HTR-8/SVneo (cell line): Measurements from ENCODE around the gene LMX1A.

ENCODE experiments used
- DNase-seq: peaks from one replicate; pipeline ENCODE4 v3.0.0; 2011; ENCODE audit warnings: low spot score, mixed read lengths; ENCODE audit not compliant: insufficient read length
- FAIRE-seq: peaks from 2 replicates; lab custom pipeline; 2011; peaks lifted over from hg19 to GRCh38; lab: Jason Lieb, UNC

LMX1A gene

DNA sequence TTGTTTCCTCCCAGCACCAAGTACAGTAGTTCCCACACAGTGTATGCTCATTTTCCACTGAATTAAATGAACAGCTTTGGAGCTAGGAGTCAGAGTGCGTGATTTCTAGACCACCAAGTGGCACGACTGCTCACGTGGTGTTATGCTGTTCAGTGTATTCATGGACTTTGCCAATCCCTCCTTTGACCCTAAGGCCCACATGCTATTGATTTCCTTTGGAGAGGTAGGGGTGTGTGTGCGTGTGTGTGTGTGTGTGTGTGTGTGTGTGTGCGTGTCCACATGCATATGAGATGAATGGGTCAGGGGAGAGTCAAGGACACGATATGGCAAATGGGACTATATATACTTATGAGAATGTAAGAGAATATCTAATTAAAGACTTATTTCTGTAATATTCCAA is 177.2 kb downstream of the LMX1A start:
- DNase-seq (no peak), FAIRE-seq (no peak)

GRCh38 chr1:165174491-165174890 is 182.0 kb downstream of the LMX1A start:
- FAIRE-seq (no peak), DNase-seq (no peak)

- FAIRE-seq, result no peak
Measured at GRCh38 chr1:165173818-165174217, 182.7 kb downstream of the LMX1A start.

DNA sequence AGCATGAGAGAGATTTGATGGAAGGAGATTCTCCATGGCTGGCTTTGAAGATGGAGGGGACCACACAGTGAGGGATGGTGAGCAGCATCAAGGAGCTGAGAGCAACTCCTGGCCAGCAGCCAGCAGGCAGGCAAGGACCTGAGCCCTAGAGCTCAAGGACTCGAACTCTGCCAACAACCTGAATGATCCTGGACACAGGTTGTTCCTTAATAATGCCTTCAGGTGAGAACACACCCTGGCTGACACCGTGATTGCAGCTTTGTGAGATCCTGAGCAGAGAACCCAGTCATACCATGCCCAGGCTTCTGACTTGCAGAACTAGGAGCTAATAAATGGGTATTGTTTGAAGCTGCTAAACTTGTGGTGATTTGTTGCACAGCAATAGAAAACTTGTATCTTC is 183.1 kb downstream of the LMX1A start:
- FAIRE-seq, result no peak
- DNase-seq, result no peak

More at GRCh38 chr1:165173818-165174217, 182.7 kb downstream of the LMX1A start:
- DNase-seq, result no peak

- FAIRE-seq, result no peak
- DNase-seq, result no peak
Measured at GRCh38 chr1:165172666-165173065, 183.8 kb downstream of the LMX1A start.

DNA sequence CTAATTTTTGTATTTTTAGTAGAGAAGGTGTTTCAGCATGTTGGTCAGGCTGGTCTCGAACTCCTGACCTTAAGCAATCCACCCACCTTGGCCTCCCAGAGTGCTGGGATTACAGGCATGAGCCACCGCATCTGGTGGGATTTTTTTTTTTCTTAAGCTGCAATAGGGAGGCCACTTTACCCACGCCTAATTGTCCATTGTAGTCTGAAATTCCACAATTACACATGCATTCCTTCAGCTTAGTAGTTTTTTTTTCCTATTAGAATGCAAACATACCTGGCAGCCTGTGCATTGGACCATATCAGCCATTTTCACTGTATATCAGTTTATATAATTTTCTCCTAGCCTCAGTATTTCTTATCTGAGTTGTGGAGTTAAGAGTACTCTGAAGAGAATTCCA is 186.8 kb downstream of the LMX1A start:
- DNase-seq (no peak), FAIRE-seq (no peak)

DNA sequence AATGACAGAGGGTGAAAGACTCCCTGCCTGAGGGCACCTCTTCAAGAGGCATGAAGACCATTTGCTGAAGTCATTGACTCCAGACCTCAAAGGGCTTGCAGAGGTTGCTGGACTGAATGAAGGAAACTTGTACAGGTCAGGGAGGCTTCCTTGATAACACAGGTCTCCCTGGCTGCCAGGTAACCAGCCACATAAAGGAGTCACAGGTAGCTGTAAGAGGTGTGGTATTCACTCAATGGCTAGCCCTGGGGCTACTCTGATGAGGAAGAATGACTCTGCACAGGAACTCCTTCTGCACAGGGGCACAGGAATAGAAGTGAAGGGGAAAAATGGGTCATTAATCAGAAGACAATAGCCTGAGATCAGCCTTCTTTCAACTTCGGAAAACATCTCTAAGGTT is 187.5 kb downstream of the LMX1A start:
- FAIRE-seq (no peak), DNase-seq (no peak)

DNA sequence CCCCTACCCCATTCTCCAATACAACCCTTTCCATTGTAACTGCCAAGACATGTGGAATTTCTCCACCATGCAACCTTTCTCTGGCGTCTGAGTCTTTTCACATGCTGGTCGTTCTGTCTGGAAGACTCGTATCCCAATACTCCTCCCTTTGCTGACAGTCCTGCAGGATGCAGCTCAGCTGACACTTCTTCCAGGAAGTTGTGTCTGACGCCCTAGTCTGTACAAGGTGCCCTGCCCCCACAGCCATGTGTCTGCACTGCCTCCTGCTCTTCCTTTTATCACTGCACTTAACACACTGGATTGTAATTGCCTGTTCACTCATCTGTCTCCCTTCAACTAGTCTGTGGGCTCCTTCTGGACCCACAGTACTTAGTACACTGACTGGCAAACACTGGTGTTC is 188.0 kb downstream of the LMX1A start:
- no peak for FAIRE-seq
- no peak for DNase-seq

- no peak for DNase-seq
- FAIRE-seq, result no peak
Measured at GRCh38 chr1:165162671-165163241, 193.8 kb downstream of the LMX1A start.

DNA sequence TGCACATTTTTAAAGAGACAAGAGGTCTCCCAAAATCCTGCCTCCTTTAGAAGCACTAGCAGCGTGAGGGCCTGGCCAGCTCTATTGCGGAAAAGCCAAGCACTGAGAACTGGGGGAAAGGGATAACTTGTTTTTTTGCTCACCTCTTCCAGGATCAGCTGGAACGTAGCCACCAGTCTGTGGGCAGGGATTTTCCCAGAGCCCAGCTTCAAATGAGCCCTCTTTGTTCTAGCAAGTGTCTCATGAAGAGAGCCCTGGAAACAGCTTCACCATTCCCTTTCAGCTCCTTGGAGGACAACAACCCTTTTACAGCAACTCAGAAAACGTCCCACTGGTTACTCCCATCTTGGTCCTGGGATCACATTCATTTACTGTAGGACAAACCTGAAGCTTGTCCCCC is 195.4 kb downstream of the LMX1A start:
- DNase-seq, result no peak
- no peak for FAIRE-seq

- no peak for FAIRE-seq
Measured at GRCh38 chr1:165153182-165153581, 203.3 kb downstream of the LMX1A start.

GRCh38 chr1:165152727-165153126 is 203.8 kb downstream of the LMX1A start:
- FAIRE-seq (no peak), DNase-seq (no peak)

More at GRCh38 chr1:165153182-165153581, 203.3 kb downstream of the LMX1A start:
- DNase-seq, result no peak

- FAIRE-seq (no peak), DNase-seq (no peak)
Measured at GRCh38 chr1:165152109-165152508, 204.4 kb downstream of the LMX1A start.
